AG09319 (cell line): ENCODE measurements around the gene NOBOX.
"Not testable (repeated sequence)": the region's sequence is repeated elsewhere in the genome, so short reads cannot be mapped to it uniquely, and the experiment has no call there.

ENCODE experiments used
- DNase-seq: peaks from one replicate; pipeline ENCODE4 v3.0.0-alpha.2; 2010; ENCODE audit warnings: low read depth; ENCODE audit errors: extremely low read depth
- TF ChIP-seq, protein P1 (sequence below): IDR thresholded peaks from 2 replicates; pipeline ENCODE4 v1.5.1; 2011; ENCODE audit warnings: low read depth, mild to moderate bottlenecking, inconsistent platforms, low read length, moderate library complexity

Gene NOBOX

DNA sequence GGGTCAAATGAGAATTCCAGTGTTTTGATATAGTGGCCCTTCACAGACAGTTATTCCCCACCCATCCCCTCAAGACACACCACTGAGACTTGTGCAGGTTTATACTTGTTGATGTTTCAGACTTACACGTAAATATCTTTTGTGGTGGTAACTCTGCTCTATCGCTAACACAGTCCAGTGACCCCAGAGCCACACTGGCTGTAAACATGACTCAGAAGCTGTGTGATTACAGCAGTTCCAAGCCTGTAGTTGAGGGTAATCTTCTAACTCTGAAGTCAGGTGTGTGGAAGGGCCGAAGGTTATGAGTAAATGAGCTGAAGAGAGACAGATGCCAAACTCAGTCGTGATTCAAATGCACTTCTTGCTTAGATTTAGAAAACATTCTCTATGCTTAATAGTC, 19.4 kb downstream of the NOBOX start:
- TF ChIP-seq, protein P1, sequence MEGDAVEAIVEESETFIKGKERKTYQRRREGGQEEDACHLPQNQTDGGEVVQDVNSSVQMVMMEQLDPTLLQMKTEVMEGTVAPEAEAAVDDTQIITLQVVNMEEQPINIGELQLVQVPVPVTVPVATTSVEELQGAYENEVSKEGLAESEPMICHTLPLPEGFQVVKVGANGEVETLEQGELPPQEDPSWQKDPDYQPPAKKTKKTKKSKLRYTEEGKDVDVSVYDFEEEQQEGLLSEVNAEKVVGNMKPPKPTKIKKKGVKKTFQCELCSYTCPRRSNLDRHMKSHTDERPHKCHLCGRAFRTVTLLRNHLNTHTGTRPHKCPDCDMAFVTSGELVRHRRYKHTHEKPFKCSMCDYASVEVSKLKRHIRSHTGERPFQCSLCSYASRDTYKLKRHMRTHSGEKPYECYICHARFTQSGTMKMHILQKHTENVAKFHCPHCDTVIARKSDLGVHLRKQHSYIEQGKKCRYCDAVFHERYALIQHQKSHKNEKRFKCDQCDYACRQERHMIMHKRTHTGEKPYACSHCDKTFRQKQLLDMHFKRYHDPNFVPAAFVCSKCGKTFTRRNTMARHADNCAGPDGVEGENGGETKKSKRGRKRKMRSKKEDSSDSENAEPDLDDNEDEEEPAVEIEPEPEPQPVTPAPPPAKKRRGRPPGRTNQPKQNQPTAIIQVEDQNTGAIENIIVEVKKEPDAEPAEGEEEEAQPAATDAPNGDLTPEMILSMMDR = no peak
- DNase-seq = no peak

DNA sequence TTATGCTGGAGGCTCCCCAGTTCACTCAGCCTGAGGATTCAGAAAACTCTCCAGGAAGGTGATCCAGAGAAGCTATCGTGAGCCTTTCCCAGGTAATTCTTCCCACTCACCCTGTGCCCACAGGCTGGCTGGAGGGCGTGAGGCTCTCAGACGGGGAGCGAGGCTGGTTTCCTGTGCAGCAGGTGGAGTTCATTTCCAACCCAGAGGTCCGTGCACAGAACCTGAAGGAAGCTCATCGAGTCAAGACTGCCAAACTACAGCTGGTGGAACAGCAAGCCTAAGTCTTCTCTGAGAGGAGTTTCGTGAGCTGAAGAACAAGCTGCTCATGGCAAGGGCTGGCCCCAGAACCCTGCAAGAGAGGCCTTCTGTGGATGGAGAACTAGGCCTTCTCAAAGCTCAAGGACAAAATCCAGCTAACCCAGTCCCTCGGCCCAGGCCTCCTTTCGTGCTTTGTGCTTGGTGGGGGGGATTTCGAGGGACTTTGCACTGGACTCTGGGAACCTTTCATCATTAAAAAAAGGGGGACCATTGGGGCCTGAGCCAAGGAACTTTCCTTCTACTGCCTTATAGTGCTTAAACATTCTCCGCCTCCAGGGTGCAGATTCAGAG, 23.6 kb downstream of the NOBOX start:
- TF ChIP-seq, protein P1 = no peak

DNA sequence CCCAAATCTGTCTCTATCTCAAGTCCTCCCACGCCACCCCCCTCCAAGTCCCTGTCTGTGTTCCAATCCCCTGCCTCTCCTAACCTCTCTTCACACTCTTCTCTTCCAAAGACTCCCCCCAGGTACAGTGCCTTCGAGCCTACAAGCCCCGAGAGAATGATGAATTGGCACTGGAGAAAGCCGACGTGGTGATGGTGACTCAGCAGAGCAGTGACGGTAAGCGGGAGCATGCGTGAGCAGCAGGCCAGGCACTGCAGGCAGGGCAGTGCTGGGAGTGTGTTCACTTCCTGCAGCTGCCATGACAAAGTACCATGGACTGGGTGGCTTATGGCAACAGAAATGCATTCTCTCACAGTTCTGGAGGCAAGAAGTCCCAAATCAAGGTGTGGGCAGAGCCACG, 24.8 kb downstream of the NOBOX start:
- no peak for DNase-seq
- TF ChIP-seq, protein P1 = no peak

More for the DNA sequence above, 23.6 kb downstream of the NOBOX start:
- DNase-seq = no peak

DNA sequence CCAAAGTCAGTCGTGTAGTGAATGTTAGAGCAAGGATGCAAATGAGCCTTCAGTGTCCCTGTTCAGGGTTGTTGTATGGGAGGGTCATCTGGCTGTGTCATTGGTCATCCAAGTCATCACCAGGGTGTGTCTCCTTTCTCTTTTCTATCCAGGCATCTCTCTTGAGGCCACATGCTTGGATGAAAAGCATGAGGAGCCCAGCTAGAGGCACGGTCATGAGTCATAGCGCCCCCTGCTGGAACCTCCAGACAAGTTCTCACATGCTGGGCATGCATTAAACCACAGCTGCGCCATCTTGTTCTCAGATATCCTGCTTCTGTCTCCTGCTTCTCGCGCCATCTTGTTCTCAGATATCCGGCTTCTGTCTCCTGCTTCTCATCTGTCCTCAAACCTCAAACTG, 34.3 kb downstream of the NOBOX start:
- not testable (repeated sequence) for DNase-seq

DNA sequence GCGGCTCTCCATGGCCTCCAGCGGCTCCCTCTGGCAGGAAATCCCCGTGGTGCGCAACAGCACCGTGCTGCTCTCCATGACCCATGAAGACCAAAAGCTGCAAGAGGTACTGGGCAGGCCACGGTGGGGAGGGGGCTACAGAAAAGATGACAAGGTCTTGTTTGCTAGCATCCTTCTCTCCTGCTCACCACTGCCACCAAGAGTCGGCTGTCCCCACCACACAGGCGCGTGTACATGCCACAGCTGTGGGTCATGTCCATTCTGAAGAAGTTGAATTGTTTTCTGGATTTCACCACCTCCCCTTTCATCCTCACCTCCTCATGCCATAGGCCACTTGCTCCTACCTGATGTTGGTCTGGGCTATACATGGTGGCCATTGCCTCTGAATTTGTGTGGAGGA, 36.2 kb downstream of the NOBOX start:
- not testable (repeated sequence) for DNase-seq

DNA sequence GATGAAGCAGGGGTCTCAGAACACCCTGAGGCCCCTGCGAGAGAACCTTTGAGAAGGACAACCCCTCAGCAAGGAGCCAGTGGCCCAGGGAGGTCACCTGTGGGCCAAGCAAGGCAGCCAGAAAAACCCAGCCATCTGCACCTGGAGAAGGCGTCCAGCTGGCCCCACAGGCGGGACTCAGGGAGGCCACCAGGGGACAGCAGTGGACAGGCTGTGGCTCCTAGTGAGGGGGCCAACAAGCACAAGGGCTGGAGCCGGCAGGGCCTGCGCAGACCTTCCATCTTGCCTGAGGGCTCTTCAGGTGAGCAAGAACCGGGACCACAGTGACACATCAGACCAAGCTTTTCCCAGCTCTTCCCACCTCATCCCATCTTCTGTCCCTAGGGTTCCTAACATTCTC, 38.0 kb downstream of the NOBOX start:
- DNase-seq = not testable (repeated sequence)

DNA sequence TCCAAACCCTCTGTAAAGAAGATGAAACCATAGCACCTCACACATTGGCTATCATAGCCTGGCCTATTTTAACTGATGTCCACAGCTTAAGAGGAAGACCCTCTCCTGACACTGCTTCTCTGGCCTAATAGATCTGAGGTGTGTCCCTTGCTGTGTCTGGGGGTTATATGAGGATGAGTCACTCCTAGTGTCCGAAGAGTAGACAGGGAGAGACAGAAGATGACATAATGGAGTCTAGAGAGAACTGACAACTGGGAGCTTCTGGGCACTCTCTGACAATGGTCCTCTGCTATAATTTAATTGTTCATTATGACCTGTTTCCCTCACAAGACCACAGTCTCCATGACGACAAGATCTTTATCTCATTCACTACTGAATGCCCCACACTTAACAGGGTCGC, 41.4 kb downstream of the NOBOX start:
- not testable (repeated sequence) for DNase-seq

DNA sequence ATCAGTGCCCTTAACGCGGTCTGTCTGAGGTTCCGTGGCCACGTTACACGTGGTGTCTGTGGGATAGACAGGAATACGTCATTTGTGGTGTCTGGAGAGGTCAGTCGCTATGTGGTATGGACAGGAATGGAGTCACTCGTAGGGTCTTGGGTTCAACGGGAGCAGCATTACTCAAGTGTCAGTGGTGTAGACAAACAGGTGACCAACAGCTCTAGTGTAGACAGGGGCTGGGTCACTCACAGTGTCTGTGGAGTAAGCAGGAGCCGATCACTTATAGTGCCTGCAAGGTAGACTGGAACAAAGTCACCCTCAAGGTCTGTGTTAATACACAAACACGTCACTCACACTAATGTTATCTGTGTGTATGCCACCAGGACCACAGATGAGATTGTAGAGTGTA, 46.6 kb downstream of the NOBOX start:
- DNase-seq = not testable (repeated sequence)

DNA sequence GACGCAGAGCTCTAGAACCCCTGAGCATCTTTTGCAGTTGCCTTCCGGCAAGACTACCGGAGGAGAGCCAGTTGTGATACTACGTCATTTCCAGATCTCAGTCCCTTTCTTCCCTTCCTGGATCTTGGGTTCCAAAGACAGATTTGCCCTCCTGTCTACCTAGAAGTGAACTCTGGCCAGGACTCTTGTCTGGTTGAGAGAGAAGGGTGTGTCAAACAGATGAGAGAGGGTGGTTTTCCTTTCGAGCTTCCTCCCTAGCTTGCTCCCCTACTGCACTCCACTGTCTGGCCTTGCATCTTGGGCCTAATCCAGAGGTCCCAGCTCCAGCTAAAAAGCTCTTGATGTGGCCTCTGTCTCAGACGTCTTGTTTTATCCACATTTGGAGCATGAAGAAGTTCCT, 47.3 kb downstream of the NOBOX start:
- DNase-seq = not testable (repeated sequence)

DNA sequence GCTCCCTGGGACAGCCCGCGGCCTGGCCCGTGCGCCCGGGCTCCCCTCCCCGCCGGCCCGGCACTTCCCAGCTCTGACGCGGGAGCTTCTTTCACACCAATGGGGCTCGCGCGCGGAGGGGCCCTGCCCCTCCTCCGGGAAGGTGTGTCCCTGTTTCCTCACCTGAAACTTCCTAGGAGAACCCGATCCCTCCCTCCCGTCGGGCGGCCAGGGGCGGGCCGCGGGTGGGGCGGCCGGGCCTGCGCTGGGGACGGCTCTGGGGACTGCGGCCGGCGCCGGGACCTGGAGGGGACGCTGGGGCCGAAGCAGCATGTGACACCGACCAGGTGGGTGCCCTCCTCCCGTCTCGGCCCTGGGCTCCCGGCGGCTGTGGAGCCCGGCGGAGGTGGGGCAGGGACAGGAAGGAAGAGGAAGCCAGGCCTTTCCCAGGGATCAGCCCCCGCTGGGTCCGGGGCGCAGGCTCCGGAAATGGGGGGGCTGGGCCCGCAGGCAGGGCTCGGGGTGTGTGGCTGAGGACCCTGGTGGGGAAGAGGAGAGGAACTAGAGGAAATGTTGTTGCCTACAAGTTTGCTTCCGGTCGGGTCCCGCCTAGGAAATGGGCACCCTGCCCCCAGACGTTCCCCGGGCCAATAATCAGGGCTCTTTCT, 48.2 kb downstream of the NOBOX start, which contains the start of gene ARHGEF5:
Gene ARHGEF5 (plus strand): TSS at position 227 of the 647 bp plus-strand sequence. CDS start 7,268 bp downstream, outside the sequence.
- DNase-seq = not testable (repeated sequence)

DNA sequence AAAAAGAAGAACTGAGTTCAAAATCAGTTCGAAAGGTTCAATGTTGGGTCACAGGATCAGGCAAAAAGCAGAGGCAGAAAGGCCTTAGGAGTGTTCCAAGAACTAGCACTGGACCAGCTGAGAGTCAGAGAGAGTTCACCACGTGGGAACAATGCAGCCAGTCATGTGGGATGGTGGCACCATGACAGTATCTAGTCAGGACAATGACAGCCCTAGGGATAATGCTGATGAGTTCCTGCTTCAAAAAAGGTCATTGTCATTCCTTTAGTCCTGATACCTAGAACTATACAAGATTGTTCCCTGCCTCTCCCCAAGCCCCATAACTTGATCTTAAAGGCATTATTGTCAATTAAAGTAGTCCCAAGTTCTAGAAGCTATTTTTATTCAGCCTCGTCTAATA, 51.8 kb downstream of the NOBOX start:
- not testable (repeated sequence) for DNase-seq

DNA sequence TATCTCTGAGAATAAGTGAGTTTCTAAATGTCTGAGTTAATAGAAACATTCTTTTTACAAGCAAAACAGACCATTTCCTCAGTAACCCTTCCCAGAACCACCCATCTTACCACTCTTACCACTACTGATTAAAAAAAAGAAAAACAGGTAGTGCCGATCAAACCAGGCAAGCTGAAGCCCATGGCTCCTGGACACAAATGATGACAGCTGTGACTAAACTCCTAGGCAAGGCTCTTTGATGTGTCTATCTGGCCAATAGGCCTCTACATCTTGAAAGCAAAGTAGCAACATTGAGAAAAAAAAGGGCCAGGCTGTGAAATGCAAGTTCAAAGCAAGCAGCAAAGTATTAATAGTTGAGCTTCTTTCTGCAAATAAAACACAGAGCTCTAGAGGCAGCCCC, 54.9 kb downstream of the NOBOX start:
- DNase-seq = not testable (repeated sequence)
